NCI-H524 (cell line): ENCODE measurements around the gene RABIF.
"Not testable (repeated sequence)": the region's sequence is repeated elsewhere in the genome, so short reads cannot be mapped to it uniquely, and the experiment has no call there.

ENCODE experiments used
- DNase-seq, 2 experiments: peaks; one replicate each; lab custom pipeline; 2025; lab: John Stamatoyannopoulos, UW

The RABIF gene

DNA sequence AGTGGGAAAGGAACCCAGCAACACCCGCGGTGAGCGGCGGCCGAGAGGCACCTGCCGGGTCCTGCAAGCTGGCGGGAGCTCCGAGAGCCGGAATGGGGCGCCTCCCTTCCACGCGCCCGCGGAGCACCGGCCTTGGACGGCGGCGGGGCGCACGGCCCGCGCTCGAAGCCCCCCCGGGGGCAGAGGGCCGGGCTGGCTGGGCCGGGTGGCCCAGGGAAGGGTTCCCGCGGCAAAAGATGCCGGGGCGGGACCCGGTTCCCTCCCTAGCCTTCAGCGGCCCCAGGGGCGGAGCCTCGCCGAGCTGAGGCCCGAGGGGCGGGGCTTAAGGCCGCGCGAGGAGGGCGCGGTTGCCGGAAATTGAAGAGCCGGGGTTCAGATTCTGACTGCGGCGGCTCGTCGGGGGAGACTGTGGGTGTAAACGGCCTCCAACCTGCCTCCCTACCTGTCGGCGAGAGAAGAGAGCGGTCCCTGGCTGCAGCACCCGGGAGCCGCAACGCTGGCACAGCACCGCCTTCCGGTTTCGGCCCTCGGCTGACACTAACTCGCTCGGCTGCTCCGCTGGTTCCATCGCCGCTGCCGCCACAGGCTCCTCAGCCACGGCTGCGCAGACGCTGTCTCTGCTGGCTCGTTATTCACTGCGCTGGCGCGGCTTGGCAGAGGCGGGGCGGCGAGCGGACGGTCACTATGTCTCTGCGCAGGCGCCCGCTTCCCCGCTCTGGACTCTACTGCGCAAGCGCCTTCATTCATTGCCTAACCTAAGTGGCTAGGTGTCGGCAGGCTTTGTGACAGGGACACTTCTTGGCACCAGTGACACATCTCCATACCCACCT lies at the start of gene RABIF:
TSS of gene RABIF (minus strand) at position 619 of the 830 bp plus-strand sequence. CDS start at position 568, 51 bp downstream.
- DNase-seq: peak; percentile 92 to 95

DNA sequence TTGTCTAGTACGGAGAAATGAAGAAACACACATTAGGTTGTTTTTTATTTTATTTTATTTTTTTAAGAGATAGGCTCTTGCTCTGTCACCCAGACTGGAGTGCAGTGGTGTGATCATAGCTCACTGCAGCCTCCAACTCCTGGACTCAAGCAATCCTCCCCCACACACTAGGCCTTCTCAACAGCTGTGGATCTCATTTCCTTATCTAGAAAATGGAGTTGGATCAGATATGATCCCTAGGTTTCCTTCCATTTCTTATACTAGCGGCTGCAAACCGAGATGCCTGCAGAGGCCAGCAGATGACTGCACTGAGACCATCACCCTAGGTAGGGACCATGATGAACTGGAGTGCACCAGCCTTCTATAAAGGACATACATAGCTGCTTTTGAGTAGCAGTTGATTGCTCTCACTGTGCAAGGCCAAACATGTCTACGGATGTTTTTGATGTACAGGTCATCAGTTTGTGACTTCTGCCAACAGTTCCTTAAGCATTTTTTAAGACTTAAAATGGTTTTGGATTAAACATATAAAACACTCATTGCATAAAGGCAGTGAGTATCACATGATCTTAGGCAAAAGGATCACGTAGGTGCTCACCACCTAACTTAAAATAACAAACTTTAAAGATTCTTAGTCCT lies 49.5 kb upstream of the RABIF start:
- no peak for DNase-seq

DNA sequence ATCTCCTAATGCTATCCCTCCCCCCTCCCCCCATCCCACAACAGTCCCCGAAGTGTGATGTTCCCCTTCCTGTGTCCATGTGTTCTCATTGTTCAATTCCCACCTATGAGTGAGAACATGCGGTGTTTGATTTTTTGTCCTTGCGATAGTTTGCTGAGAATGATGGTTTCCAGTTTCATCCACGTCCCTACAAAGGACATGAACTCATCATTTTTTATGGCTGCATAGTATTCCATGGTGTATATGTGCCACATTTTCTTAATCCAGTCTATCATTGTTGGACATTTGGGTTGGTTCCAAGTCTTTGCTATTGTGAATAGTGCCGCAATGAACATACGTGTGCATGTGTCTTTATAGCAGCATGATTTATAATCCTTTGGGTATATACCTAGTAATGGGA lies 47.5 kb upstream of the RABIF start:
- not testable (repeated sequence) for DNase-seq

DNA sequence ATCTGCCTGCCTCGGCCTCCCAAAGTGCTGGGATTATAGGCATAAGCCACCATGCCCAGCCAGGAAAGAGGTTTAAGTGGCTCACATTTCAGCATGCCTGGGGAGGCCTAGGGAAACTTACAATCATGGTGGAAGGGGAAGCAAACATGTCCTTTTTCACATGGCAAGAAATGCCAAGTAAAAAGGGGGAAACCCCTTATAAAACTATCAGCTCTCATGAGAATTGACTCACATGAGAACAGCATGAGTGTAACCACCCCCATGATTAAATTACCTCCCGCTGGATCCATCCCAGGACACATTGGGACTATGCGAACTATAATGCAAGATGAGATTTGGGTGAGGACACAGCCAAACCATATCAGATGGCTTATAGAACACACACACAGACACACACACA lies 46.9 kb upstream of the RABIF start:
- DNase-seq: no peak

DNA sequence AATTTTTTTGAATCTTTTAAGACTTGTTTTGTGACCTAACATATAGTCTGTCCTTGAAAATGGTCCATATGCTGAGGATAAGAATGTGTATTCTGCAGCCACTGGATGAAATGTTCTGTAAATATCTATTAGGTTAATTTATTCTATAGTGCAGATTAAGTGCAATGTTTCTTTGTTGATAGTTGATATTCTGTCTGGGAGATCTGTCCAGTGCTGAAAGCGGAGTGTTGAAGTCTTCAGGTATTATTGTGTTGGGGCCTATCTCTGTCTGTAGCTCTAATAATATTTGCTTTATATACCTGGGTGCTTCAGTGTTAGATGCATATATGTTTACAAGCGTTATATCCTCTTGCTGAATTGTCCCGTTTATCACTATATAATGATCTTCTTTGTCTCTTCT lies 45.8 kb upstream of the RABIF start:
- no peak for DNase-seq

DNA sequence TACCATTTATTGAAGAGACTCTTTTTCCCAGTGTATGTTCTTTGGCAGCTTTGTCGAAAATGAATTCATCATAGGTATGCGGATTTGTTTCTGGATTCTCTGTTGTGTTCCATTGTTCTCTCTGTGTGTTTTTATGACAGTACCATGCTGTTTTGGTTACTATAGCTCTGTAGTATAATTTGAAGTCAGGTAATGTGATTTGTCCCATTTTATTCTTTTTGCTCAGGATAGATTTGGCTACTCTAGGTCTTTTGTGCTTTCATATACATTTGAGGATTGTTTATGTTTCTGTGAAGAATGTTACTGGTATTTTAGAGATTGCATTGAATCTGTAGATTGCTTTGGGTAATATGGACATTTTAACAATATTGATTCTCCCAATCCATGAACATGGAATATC lies 43.5 kb upstream of the RABIF start:
- no peak for DNase-seq

DNA sequence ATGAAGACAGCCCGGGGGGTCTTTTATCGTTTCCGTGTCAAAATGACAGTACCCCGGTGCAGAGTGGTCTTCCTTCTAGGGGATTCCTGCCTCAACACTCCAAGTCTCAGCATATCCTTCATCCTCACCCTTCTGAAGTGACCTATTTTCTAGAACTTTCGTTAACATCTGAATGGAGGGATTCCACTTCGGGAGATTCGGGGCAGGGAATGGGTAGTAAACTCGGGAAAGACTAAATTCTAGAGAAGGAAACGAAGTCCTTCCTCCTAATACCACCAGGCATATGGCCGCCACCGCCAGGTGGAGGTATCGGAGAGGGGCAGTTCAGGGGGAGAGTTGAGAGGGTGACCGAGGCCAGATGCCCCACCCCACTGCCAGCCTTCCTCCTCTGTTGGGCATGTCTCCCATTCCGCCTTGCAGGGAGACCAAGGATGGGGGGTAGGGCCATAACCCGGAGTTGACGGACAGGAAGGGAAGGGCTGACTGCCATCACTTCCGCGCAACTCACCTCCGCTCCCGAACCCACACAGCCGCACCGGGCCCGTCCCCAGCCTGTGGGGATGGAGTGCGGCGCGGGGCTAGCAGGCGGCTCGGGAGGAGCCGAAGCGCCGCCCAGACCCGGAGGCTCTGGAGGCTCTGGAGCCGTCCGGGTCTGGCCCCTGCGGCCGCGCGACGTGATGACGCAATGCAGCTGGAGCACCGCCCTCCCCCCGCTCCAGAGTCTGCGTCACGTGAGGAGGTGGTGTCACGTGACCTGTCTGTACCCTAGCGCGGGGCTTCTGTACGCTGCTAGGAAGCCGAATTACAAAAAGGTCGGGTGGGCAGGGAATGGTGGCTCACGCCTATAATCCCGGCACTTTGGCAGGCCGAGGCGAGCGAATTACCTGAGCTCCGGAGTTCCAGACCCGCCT lies 37.9 kb upstream of the RABIF start, which contains the start of gene KLHL12:
TSS of gene KLHL12 (minus strand) at position 654 of the 911 bp plus-strand sequence. CDS start 2,072 bp downstream, outside the sequence.
- DNase-seq: peak; percentile 92 to 96

DNA sequence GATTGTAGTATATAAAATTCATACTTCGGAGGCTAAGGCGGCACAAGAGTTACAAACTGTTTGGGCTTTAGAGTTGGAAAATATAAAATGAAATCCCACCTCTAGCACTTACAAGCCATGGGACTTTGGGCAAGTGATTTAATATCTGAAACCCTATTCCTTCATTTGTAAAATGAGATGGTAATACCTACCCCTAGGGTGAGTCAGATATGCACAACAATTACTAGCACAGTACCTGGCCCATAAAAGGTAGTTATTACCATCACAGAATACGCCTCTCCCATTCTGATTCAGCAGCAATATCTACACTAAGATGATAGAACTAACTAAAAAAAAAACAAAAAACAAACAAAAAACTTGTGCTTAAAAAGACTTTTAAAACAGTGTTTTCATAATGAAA lies 34.6 kb upstream of the RABIF start:
- no peak for DNase-seq

DNA sequence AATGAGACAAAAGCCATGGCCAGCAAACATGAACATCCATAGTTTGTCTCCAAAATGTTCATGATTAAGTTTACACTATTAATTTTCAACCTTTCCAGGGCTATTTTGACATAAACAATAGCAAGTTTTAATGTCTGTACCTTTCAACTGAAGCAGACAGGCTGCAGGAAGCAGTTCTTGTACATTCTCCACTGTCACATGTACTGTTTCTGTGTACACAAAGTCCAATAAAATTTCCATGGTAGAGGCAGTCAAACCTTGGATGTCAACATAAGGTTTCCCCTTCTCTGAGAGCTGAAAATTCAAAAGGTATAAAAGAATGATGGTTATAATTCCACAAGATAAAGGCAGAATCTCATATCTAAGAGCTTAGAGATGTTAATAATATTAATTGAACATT lies 30.7 kb upstream of the RABIF start:
- no peak for DNase-seq

DNA sequence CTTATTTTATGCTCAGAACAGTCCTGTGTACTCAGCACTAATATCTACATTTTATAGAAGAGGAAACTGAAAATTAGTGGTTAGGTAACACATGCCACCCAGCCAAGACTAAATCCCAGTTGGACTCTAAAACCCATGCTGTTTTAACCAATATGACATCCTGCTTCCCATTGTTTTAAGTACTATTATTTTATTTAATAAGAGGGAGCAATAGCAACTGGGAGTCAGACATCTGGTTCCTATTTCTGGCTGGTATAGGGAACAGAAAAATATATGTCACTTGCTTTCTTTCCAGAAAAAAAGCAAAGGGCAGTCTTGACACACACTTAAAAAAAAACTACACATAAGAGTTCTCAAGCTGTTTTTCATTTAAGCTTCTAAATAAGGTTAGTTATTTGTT lies 26.2 kb upstream of the RABIF start:
- DNase-seq: no peak

DNA sequence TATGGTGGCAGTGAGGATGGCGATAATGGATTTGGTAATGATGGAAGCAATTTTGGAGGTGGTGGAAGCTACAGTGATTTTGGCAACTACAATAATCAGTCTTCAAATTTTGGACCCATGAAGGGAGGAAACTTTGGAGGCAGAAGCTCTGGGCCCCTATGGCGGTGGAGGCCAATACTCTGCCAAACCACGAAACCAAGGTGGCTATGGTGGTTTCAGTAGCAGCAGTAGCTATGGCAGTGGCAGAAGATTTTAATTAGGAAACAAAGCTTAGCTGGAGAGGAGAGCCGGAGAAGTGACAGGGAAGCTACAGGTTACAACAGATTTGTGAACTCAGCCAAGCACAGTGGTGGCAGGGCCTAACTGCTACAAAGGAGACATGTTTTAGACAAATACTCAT lies 23.5 kb upstream of the RABIF start:
- not testable (repeated sequence) for DNase-seq

DNA sequence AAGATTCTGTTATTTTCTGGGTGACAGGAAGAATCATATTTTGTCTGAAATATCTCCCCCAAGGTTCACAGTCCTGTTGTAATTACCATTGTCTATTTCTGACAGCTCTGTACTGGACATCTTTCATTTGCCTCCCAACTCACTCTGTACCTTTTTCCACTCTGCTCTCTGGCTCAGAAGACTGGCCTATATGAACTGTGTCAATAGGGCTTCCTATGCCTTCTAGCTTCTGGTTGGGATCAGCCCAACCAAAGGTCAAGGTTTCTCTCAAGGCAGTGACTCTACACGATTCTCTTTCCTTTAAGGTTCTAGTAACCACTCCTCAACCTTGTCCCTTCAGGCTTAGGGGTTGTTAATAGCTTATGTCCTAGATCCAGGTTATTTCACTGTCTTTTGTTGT lies 20.5 kb upstream of the RABIF start:
- DNase-seq: no peak

DNA sequence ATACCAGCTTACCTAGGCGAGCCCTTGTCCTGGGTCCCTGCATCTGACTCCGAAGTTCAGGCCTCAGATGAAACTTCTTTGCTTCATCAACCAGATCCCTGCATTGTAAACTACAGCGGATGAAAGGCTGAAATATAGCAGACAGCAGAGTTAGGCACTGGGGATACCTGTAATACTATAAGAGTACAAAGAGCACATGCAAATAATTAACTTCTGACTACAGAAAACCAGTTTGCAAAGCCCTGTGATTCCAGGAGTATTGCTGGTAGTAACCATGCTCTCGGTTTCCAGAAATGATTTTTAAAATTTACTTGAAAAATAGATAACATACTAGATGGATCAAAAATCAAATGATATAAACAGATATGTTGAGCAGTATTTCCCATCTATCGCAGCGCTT lies 20.0 kb upstream of the RABIF start:
- no peak for DNase-seq

DNA sequence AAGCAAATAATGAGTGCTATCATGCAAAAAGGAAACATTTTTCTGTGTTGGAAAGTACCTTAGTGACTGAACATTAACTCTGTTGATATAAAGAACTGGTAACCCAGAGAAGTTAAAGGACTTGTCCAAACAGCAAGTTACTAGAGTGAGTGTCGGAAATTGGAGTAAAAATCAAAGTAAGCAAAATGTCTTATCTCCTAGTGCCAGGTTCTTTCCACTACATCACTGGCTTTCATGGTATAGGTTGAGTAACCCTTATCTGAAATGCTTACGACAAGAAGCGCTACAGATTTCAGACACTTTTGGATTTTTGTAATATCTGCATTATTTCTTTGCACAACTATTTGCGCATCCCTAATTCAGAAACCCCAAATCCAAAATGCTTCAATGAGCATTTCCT lies 16.4 kb upstream of the RABIF start:
- no peak for DNase-seq

DNA sequence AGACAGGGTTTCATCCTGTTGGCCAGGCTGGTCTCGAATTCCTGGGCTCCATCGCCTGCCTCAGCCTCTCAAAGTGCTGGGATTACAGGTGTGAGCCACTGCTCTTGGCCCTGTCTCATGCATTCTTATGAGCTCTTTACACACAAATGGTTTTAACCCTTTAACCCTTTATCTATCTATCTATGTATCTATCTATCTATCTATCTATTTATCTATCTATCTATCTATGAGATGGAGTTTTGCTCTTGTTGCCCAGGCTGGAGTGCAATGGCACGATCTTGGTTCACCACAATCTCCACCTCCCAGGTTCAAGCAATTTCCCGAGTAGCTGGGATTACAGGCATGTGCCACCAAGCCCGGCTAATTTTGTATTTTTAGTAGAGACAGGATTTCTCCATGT lies 14.9 kb upstream of the RABIF start:
- not testable (repeated sequence) for DNase-seq

DNA sequence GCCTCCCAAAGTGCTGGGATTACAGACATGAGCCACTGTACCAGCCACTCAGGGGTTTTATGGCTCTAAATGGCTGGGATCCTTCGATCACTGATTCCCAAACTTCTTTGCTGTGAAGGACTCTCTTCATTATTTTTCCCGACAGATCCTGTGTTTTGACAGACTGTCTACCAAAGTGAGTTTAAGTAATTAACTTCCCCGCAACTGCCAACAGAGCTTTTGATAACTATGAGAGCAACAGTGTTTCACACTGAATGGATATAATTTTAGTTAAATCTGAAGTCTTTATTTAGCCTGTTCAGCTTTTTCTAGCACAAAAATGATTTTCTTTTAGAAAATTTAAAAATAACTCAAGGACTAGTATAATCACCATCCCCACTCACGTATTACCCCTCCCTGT lies 12.6 kb upstream of the RABIF start:
- DNase-seq: no peak

DNA sequence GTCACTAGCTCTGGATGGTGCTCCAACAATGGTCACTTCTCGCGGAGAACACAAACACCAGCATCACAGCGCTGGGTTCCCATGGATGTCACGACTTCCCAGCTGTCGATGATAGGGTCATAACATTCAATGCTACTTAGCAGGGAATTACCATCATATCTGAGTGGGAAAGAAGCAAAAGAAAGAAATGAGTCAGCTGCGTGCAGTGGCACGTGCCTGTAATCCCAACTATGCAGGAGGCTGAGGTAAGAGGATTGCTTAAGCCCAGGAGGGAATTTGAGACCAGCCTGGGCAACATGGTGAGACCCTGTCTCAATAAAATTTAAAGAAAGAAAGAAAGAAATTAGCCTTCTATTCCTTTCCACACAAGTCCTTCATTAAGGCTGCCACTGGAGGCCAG lies 3.6 kb upstream of the RABIF start:
- DNase-seq: no peak

DNA sequence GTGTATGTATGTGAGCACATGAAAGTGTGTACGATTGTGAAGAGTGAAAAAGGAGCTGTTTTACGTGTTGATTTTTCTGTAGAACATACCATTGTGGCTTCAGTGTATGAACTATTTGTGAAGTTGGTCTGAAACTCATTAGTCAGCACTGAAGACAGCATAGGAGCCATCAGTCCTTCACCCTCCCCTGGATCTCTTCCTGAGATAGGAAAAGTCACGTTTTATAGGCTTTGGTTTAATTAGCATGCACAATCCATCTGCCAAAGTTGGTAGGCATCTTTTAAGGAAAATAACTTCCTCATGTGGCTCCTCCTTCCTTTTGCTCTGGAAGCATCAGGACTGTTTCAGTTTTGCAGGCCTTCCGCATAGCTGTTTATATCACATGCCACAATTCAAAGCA lies 1.4 kb upstream of the RABIF start:
- no peak for DNase-seq

DNA sequence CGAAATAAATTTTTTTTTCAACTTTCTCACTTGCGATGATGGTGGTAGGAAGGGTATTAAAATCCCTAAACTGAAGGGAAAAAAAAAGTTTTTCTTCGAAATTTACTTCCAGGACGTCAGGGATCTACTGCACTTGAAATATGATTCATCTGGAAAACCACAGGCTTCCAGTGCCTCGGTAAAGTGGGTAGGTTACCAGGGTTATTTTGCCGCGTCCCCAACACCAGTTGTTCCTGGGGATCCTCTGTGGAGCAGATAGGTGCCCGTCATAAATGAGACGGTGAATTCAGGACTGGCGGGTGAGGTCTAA lies 773 bp downstream of the RABIF start:
- no peak for DNase-seq

DNA sequence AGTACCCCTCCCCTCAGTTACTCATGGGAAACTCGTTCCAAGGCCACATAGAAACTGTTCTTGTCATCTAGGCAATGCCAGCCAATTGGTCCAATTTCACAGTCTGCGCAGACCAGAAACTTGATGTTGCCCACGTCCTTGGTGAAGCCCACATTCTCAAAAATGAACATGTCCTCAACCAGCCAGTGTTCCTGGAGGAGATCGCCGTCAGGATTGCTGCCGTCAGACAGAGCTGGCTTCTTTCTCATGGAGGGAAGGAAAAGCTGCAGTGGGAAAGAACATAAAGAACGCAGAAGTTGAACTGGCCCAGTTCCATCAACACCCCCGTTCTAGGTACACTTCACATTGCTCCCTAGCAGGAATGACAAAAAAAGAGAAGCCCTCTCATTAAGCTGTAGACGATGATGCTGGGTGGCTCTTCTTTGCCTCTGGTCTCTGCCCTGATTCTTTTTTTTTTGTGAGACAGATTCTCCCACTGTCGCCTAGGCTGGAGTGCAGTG lies 7.9 kb downstream of the RABIF start:
- DNase-seq: no peak

DNA sequence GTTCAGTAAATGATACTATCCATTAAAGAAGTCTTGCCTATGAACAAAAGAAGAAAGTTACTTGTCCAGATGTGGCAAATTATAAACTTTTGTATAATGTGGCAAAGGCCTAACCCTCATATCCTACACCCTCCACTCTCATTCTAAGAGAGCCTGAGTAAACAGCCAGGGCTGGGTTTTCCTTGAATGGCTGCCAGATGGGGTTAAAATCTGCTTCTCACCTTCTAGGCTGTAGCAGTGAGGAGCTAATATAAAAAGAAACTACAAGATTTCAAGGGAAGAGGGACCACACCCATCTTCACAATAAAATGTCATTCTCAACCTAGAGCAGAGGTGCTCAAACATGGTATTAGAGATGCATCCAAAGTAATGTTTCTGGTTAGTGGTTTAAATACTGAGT lies 8.9 kb downstream of the RABIF start:
- no peak for DNase-seq

DNA sequence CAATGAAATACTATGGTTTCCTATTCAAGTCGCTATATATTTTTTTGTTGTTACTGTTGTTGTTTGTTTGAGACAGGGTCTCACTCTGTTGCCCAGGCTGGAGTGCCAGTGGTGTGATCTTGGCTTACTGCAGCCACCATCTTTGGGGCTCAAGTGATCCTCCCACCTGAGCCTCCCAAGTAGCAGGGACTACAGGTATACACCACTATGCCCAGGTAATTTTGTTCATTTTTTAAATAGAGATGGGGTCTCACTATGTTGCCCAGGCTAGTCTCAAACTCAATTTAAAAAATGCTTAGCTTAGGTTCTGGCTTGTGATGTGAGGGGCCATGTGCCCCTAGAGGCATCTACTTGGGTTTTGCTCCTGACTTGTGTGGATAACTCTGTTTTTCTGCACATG lies 9.8 kb downstream of the RABIF start:
- DNase-seq: no peak

DNA sequence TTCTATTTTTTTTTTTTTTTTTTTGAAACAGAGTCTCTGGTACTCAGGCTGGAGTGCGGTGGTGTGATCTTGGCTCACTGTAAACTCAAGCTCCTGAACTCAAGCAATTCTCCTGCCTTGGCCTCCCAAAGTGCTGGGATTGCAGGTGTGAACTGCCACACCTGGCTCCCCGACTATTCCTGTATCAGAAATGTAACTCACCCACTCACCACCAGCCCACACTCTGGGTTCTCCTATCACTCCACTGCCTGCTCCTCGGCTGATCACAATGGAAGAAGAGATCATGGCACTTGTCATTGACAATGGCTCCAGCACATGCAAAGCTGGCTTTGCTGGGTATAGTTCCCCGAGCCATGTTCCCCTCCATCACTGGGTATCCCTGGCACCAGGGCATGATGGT lies 15.9 kb downstream of the RABIF start:
- no peak for DNase-seq
